Cardiac muscle cell (in vitro differentiated cells and primary cell): ENCODE measurements around the gene ABCG2. TPM values are rescaled to one million over a fixed set of nuclear protein-coding genes. Genes with fewer than 3 reads are reported as not detected.

Experiments used
- DNase-seq, 2 donors: peaks; one replicate each; pipeline versions ENCODE4 v3.0.0 to v3.0.0-alpha.2; 2010 to 2017; ENCODE audit warnings: low read depth in 1 of 2, low spot score in 1 of 2
- H3K27ac ChIP-seq: fragments of 200-600 bp; sonication (generic); 2 replicates; pipeline ENCODE4 v1.5.1; 2016
- H3K27me3 ChIP-seq: fragments of 200-600 bp; sonication (generic); 2 replicates; pipeline ENCODE4 v1.6.0; 2016; ENCODE audit warnings: control low read depth
- H3K36me3 ChIP-seq: fragments of 200-600 bp; sonication (generic); 2 replicates; pipeline ENCODE4 v1.5.1; 2016; ENCODE audit warnings: control low read depth
- H3K4me1 ChIP-seq: fragments of 200-600 bp; sonication (generic); 2 replicates; pipeline ENCODE4 v1.8.1; 2017; ENCODE audit warnings: low read depth, mild to moderate bottlenecking, mixed run types
- H3K4me3 ChIP-seq: fragments of 200-600 bp; sonication (generic); 2 replicates; pipeline ENCODE4 v1.5.1; 2016; ENCODE audit warnings: mild to moderate bottlenecking
- H3K9me3 ChIP-seq: fragments of 200-600 bp; sonication (generic); 2 replicates; pipeline ENCODE4 v1.5.1; 2017; ENCODE audit warnings: low read depth, mild to moderate bottlenecking, control low read depth
- polyA plus RNA-seq: library from polyadenylated mRNA; unstranded; fragments of >200 nt; fragmentation: Nextera tagmentation; extraction: Ambion mirVana; gene quantifications from 2 replicates; pipeline ENCODE4 v1.2.1, GENCODE V29; 2016
- total RNA-seq: library from RNA; depleted of rRNA; stranded (reverse); fragments of >200 nt; gene quantifications from 2 replicates; pipeline ENCODE4 v1.2.3, GENCODE V29; 2016
- TF ChIP-seq, protein P1 (sequence below): IDR thresholded peaks from 2 replicates; pipeline ENCODE4 v1.5.1; 2012; ENCODE audit warnings: low read depth, mild to moderate bottlenecking, low read length

The ABCG2 gene
- total RNA-seq, result 0.04 TPM in 1 of 2 replicates, not detected in the other
- polyA plus RNA-seq, result not detected in 2 replicates

DNA sequence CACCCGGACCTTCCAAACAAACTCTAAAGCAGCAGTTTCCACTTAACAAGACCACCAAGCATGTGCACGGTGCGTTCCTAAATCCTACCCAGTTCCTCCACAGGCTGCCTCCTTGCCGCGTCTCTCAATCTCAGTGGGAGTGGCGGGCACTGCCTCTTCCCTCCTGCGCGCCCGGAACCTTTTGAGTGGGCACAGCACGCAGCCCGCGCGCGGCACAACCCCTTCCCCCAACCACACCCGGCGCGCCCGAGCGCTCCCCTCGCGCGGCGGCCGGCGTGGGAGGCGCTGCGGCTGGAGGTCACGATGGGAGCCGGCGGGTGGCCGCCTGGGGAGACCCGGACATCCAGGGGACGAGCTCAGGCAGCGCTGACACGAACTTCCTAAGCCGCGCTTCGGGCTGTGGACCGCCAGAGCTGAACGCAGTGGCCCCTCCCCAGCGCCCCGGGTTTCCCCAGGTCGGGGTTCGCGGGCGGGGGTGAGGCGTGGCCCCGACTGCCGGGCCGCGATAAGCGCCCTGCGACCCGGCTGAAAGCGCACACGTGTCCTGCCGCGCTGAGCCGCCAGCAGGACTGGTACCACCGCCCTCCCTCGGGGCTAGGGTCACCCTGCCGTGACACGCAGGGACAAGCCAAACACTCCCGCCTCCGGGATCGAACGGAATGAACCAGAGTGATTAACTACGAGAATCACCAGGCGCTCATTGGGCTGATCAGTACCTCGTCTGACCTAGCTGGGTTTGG lies at the start of gene ABCG2:
Gene ABCG2, minus strand, starts transcription at position 151 of the 740 bp plus-strand sequence. CDS start 18,644 bp downstream, outside the sequence.
- Histone ChIP-seq H3K4me3 (peak within 1 kb of the TSS; percentile 35), H3K36me3 (no peaks in the 10 kb centered on the region), H3K4me1 (no peaks in the 10 kb centered on the region), H3K27me3 (peaks cover 29% of the 10 kb centered on the region), H3K9me3 (no peaks in the 10 kb centered on the region), H3K27ac (no peak within 1 kb of the TSS)
- DNase-seq, result peak; percentile 33 to 49
- TF ChIP-seq, protein P1, sequence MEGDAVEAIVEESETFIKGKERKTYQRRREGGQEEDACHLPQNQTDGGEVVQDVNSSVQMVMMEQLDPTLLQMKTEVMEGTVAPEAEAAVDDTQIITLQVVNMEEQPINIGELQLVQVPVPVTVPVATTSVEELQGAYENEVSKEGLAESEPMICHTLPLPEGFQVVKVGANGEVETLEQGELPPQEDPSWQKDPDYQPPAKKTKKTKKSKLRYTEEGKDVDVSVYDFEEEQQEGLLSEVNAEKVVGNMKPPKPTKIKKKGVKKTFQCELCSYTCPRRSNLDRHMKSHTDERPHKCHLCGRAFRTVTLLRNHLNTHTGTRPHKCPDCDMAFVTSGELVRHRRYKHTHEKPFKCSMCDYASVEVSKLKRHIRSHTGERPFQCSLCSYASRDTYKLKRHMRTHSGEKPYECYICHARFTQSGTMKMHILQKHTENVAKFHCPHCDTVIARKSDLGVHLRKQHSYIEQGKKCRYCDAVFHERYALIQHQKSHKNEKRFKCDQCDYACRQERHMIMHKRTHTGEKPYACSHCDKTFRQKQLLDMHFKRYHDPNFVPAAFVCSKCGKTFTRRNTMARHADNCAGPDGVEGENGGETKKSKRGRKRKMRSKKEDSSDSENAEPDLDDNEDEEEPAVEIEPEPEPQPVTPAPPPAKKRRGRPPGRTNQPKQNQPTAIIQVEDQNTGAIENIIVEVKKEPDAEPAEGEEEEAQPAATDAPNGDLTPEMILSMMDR, result no peak

DNA sequence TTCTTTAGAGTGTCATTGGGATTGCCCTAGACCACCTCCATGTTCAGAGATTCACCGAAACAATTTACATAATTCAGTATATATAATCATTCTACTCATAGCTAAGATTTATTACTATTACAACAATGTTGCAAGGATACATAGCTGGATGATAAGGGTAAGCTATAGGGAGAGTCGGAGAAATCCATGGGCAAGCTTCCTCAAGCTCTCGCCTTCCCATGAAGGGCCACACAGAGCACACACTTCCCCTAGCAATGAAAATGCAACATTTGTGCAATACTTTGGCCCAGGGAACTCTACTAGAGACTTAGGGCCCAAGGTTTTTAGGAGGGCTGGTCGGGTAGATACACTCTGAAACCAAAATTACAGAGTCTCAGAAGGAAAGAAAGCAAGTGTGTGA lies 49.7 kb upstream of the ABCG2 start:
- Histone ChIP-seq H3K36me3 (no peaks in the 10 kb centered on the region), H3K27ac (no peak overlapping the region), H3K4me3 (no peak overlapping the region), H3K9me3 (no peaks in the 10 kb centered on the region), H3K4me1 (no peaks in the 10 kb centered on the region), H3K27me3 (no peaks in the 10 kb centered on the region)
- no peak for DNase-seq
- TF ChIP-seq, protein P1, result no peak

DNA sequence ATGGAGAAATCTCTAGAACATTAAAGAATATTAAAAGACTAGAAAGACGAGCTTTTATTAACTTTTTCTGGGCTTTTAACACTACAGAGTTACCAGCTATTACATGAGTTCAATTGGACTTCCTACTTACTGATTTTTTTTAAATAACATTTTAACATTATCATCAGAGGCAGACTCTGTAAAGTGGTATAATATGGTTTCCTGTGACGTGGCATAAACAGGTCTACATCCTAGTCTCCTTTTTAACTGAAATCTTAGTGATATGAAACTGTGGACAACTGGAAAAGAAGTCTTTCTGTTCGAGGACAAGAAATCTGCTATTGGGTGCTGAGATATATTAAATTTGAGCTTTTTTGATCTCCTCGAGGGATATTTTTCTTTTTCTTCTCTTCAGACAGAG lies 48.7 kb upstream of the ABCG2 start:
- no peaks in the 10 kb centered on the region for H3K4me1 ChIP-seq

DNA sequence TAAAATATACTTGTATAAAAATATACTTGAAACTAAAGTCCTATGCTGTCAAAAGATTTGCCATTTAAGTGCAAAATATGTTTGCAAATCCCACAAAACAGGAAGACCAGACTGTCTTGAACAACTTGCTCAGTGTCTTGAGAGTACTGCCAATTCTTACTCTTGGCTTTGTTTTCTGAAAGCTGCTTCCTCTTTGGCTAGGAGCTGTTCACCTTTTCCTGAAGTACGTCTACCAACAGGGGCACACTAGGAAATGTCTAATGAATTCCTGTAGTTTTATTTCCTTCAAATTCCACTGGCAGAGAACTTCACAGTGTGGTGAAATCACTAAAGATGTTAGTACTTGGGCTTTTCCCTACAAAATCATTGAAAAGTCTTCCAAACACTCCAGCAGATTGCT lies 46.4 kb upstream of the ABCG2 start:
- TF ChIP-seq, protein P1, result no peak
- no peaks in the 10 kb centered on the region for H3K36me3 ChIP-seq
- no peaks in the 10 kb centered on the region for H3K4me1 ChIP-seq
- H3K9me3 ChIP-seq, result no peaks in the 10 kb centered on the region
- no peak overlapping the region for H3K27ac ChIP-seq
- H3K4me3 ChIP-seq, result no peak overlapping the region
- peak in 1 of 2 donors; percentile 26 for DNase-seq
- H3K27me3 ChIP-seq, result no peaks in the 10 kb centered on the region

More for the DNA sequence above, 48.7 kb upstream of the ABCG2 start:
- Histone ChIP-seq H3K9me3 (no peaks in the 10 kb centered on the region), H3K4me3 (no peak overlapping the region), H3K36me3 (no peaks in the 10 kb centered on the region), H3K27me3 (no peaks in the 10 kb centered on the region), H3K27ac (no peak overlapping the region)
- TF ChIP-seq, protein P1, result no peak
- no peak for DNase-seq

DNA sequence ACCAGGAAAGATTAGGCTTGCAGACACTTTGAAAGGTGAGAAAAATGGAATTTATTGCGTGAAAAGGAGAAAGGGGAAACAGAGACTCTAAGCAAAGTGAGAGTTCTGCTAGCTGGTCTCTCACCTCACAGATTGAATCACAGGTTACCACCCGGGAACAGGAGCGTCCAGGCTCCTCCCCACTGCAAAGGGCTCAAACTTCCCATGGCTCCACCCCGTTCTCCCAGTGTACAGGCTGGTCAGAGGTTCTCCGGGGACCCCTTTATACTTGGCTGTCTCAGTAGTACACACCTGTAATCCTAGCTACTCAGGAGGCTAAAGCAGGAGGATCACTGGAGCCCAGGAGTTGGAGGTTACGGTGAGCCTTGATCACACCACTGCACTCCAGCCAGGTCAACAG lies 44.0 kb upstream of the ABCG2 start:
- TF ChIP-seq, protein P1, result no peak
- no peak for DNase-seq
- no peaks in the 10 kb centered on the region for H3K36me3 ChIP-seq
- H3K4me1 ChIP-seq, result no peaks in the 10 kb centered on the region
- no peak overlapping the region for H3K4me3 ChIP-seq
- no peaks in the 10 kb centered on the region for H3K9me3 ChIP-seq
- H3K27me3 ChIP-seq, result no peaks in the 10 kb centered on the region
- no peak overlapping the region for H3K27ac ChIP-seq
